Transverse colon (tissue), 4 donors: Measurements from ENCODE around the gene COL23A1.

Source experiments
- EP300 ChIP-seq: sonication (generic); formaldehyde crosslinking; IDR thresholded peaks from one replicate; pipeline ENCODE4 v1.6.1; 2017; ENCODE audit warnings: antibody characterized with exemption, low read depth
- POLR2A ChIP-seq: fragments of 450-650 bp; IDR thresholded peaks from one replicate; pipeline ENCODE4 v1.6.1; 2016; ENCODE audit warnings: antibody characterized with exemption, mild to moderate bottlenecking, moderate library complexity
- POLR2AphosphoS5 ChIP-seq, 3 donors: sonication (generic); formaldehyde crosslinking; IDR thresholded peaks; one replicate each; pipeline ENCODE4 v1.6.1; 2016; ENCODE audit warnings: antibody characterized with exemption in 3 of 3
- TF ChIP-seq, protein P1 (sequence below), 5 experiments: fragments of 200-600 bp in 3 of 5; fragments of 450-650 bp in 2 of 5; sonication (generic) in 3 of 5; IDR thresholded peaks; 1 replicate in 2 of 5; 2 replicates in 3 of 5; pipeline ENCODE4 v1.5.1; 2016 to 2017; ENCODE audit warnings: antibody characterized with exemption in 5 of 5, inconsistent platforms in 3 of 5, mild to moderate bottlenecking in 2 of 5, moderate library complexity in 1 of 5

- TF ChIP-seq POLR2A (no peak), EP300 (no peak), POLR2AphosphoS5 (IDR thresholded peaks at IDR 0.05) (no peak)
- TF ChIP-seq, protein P1, sequence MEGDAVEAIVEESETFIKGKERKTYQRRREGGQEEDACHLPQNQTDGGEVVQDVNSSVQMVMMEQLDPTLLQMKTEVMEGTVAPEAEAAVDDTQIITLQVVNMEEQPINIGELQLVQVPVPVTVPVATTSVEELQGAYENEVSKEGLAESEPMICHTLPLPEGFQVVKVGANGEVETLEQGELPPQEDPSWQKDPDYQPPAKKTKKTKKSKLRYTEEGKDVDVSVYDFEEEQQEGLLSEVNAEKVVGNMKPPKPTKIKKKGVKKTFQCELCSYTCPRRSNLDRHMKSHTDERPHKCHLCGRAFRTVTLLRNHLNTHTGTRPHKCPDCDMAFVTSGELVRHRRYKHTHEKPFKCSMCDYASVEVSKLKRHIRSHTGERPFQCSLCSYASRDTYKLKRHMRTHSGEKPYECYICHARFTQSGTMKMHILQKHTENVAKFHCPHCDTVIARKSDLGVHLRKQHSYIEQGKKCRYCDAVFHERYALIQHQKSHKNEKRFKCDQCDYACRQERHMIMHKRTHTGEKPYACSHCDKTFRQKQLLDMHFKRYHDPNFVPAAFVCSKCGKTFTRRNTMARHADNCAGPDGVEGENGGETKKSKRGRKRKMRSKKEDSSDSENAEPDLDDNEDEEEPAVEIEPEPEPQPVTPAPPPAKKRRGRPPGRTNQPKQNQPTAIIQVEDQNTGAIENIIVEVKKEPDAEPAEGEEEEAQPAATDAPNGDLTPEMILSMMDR (IDR thresholded peaks at IDR 0.05): no peak
Observed at GRCh38 chr5:178193251-178193809, 396.9 kb downstream of the COL23A1 start.
